Measurements from ENCODE around the gene FGF8. TPM values are rescaled to one million over a fixed set of nuclear protein-coding genes. Genes with fewer than 3 reads are reported as not detected.

The FGF8 gene
- total RNA-seq, 1 donor: not detected

DNA sequence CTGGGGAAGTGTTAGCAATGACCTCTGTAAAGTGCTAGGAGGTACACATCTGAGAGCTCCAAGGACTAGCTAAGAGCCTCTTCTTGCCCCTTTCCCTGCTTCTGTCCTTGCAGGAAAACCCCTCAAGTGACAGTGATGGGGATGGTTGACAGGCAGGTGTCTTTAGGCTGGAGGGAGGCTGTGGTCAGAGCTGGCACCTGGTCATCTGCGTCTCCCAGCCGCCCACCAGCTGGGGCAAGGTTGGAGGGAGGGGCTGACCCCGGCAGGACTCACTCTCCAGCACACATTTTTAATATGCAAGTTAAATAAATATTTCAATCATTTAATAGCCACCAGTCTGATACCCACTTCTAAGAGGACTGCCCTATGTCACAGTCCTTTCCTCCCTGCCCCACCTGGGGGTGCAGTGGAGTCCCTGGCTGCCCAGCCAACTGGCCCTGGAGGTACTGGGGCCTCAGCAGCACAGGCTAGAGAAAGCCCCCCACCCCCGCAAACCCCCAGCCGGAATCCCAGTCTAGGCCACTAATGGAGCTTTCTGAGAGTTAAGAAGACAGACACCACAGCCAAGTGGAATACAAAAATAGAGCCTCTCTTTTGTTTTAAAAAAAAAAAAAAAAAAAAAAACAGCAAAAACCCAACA lies 6.3 kb downstream of the FGF8 start:
- DNase-seq (ENCODE audit: low read depth): no peak
- TF ChIP-seq, protein P1, sequence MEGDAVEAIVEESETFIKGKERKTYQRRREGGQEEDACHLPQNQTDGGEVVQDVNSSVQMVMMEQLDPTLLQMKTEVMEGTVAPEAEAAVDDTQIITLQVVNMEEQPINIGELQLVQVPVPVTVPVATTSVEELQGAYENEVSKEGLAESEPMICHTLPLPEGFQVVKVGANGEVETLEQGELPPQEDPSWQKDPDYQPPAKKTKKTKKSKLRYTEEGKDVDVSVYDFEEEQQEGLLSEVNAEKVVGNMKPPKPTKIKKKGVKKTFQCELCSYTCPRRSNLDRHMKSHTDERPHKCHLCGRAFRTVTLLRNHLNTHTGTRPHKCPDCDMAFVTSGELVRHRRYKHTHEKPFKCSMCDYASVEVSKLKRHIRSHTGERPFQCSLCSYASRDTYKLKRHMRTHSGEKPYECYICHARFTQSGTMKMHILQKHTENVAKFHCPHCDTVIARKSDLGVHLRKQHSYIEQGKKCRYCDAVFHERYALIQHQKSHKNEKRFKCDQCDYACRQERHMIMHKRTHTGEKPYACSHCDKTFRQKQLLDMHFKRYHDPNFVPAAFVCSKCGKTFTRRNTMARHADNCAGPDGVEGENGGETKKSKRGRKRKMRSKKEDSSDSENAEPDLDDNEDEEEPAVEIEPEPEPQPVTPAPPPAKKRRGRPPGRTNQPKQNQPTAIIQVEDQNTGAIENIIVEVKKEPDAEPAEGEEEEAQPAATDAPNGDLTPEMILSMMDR (IDR thresholded peaks at IDR 0.05; ENCODE audit: insufficient read depth, low read length): no peak
- H3K4me3 ChIP-seq (ENCODE audit: low read depth, low read length): no peak overlapping the region

DNA sequence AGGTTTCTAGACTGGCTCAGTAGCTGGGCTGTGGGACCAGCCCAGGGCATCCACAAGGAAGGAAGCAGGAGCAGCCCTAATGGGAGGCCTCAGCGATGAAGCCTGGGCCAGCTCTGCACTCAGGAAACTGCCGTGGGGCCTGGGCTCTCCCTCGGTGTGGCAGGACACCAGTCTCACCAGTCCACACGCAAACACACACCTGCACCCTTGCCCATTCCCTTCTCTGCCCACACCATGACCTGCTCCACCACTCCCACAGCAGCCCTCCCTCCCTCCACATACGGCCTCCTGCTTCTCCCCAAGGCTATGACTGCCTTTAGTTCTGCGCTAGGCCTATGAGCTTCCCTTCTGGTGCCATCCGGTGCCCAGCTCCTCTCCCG lies 7.1 kb downstream of the FGF8 start:
- TF ChIP-seq, protein P1 (IDR thresholded peaks at IDR 0.05; ENCODE audit: insufficient read depth, low read length): no peak
- DNase-seq (ENCODE audit: low read depth): no peak
- H3K4me3 ChIP-seq (ENCODE audit: low read depth, low read length): no peak overlapping the region

DNA sequence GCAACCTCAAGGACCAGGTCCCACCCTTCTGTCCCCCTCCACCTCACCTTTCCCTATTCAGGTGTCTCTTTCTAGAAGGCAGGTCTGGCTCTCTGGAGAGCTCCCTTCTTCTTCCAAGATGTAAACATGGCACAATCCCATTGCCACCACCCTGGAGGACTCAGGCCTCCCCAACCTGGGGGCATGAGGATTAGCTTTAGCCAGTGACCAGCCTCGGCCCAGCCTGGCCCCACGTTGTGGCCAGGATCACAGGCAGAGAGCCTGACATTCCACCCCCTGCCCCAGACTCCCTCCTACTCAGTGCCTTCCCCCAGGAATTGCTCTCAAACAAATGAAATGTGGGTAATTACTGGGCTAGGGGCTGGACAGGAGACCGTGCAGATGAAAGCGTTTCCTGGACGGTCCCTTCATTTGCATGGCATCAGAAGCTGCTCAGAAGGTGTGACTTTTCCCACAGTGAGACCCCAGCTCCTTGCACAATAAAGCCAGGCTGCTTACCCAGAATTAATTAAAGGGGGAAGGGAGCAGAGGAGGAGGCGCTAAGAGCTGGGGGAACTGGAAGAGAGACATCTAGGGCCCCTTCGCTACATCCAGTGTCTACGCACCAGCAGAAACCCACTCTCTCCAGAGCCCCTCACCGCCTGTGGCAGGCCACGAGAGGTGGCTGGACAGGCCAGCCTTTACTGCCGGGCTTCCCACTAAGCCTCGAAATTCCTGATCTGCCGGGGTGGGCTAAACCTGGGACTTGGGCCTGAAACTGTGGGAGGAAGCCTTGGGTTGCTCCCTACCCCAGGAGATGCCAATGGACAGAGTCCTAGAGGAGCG lies 7.7 kb downstream of the FGF8 start:
- TF ChIP-seq, protein P1 (IDR thresholded peaks at IDR 0.05; ENCODE audit: insufficient read depth, low read length): no peak
- H3K4me3 ChIP-seq (ENCODE audit: low read depth, low read length): no peak overlapping the region
- DNase-seq (ENCODE audit: low read depth): no peak

DNA sequence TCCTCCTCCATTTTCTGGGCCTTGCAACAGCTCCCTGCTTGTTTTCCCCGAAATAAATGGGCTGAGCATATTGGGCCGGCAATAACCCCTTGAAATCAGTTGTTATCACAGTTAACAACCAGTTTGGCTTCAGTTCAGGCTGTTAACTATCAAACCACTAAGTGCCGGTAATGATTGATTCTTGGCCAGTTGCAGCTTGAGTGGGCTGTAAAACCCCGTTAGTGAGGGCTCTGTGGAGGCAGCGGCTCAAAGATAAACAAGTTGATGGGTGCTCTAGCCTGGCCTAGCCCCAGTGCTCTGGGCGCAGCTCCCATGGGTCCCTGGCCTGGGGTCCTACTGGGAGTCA lies 8.3 kb downstream of the FGF8 start:
- H3K4me3 ChIP-seq (ENCODE audit: low read depth, low read length): no peak overlapping the region
- TF ChIP-seq, protein P1 (IDR thresholded peaks at IDR 0.05; ENCODE audit: insufficient read depth, low read length): no peak
- DNase-seq (ENCODE audit: low read depth): no peak

DNA sequence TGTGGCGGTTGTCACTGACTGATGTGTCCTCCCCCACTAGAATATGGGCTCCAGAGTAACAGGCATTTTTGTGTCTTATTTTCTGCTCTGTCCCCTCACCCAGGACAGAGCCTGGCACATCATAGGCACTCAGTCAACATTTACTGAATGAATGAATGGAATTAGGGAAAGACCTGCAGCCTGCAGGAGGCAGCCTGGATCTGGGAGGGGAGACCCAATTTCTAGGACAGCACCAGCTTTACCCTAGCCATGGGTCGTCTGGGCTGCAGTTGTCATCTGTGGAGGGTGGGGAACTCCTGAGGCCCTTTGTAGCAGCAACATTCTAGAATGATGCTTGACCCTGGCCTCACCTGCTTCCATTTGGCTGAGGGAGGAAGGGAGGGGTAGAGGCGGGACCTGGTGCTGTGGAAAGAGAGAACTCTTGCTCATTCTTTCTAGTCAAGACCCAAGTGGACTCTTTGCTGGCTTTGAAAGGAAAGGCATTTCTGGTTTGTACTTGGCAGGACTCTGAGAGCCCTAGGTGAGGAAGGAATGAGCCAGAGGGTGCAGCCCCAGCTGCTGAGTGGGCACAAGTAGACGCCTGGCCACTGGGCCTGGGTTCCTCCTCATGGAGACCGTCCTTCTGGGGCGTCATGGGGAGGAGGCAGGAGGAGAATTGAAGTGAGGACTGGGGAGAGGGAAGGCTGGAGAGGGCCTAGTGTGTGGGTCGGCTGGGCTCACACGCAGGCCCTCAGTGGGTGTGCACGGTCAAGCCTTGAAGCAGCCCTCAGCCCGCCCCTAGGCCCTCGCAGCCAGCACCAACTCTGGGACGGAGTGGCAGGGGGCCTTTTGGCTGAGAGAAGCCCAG lies 8.9 kb downstream of the FGF8 start:
- DNase-seq (ENCODE audit: low read depth): no peak
- TF ChIP-seq, protein P1 (IDR thresholded peaks at IDR 0.05; ENCODE audit: insufficient read depth, low read length): no peak
- H3K4me3 ChIP-seq (ENCODE audit: low read depth, low read length): no peak overlapping the region

DNA sequence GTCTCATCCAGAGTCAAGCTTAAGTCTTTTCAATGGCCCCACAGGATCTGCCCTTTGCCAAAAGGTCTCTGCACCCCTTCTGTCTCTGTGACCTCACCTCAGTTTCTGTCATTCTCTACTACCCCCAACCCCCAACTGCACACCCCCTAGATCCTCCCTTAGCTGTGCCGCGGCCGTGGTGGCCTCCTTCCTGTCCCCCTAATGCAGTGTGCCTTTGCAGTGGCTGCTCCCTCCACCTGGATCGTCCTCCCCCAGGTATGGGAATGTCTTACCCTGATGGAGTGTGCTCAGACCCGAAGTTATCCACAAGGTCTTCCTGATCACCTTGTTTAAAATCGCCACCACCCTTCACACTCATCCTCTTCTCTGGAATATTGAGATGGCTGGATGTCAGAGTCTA lies 9.6 kb downstream of the FGF8 start:
- no peak for DNase-seq (ENCODE audit: low read depth)
- H3K4me3 ChIP-seq (ENCODE audit: low read depth, low read length): no peak overlapping the region
- TF ChIP-seq, protein P1 (IDR thresholded peaks at IDR 0.05; ENCODE audit: insufficient read depth, low read length): no peak

Measured in fibroblast of the aortic adventitia (primary cell).